HepG2 (cell line): ENCODE data around the gene CTIF. TPM values are rescaled to one million over a fixed set of nuclear protein-coding genes. Genes with fewer than 3 reads are reported as not detected.

ENCODE experiments used
- CAMTA2 ChIP-seq: sonication (generic); formaldehyde crosslinking; IDR thresholded peaks from 2 replicates; pipeline ENCODE4 v1.4.0; 2020; ENCODE audit warnings: mild to moderate bottlenecking, missing genetic modification reagents, borderline replicate concordance
- E2F2 ChIP-seq: sonication (generic); formaldehyde crosslinking; IDR thresholded peaks from 2 replicates; pipeline ENCODE4 v1.4.0; 2020; ENCODE audit warnings: missing genetic modification reagents, borderline replicate concordance
- FOXA3 ChIP-seq: IDR thresholded peaks from 2 replicates; pipeline ENCODE4 v1.6.1; 2016; ENCODE audit warnings: missing genetic modification reagents, missing compliant biosample characterization
- FOXM1 ChIP-seq: sonication (generic); formaldehyde crosslinking; IDR thresholded peaks from 2 replicates; pipeline ENCODE4 v1.5.0; 2020; ENCODE audit warnings: missing genetic modification reagents
- FOXP4 ChIP-seq: sonication (generic); formaldehyde crosslinking; IDR thresholded peaks from 2 replicates; pipeline ENCODE4 v1.4.0; 2020; ENCODE audit warnings: missing genetic modification reagents
- GATAD1 ChIP-seq: IDR thresholded peaks from 2 replicates; pipeline ENCODE4 v1.6.1; 2016; ENCODE audit warnings: missing genetic modification reagents, missing compliant biosample characterization
- HNF4A ChIP-seq: sonication (generic); formaldehyde crosslinking; IDR thresholded peaks from 2 replicates; pipeline ENCODE4 v1.4.0; 2020; ENCODE audit warnings: missing genetic modification reagents
- KMT2A ChIP-seq: sonication (generic); formaldehyde crosslinking; IDR thresholded peaks from 2 replicates; pipeline ENCODE4 v1.4.0; 2020; ENCODE audit warnings: missing genetic modification reagents
- MIXL1 ChIP-seq: IDR thresholded peaks from 2 replicates; pipeline ENCODE4 v1.6.1; 2016
- MYC ChIP-seq: sonication (generic); formaldehyde crosslinking; IDR thresholded peaks from 2 replicates; pipeline ENCODE4 v1.9.0; 2021; ENCODE audit warnings: missing genetic modification reagents, borderline replicate concordance
- NAIF1 ChIP-seq: sonication (generic); formaldehyde crosslinking; IDR thresholded peaks from 2 replicates; pipeline ENCODE4 v1.5.0; 2020; ENCODE audit warnings: mild to moderate bottlenecking, missing genetic modification reagents, borderline replicate concordance
- NCOR1 ChIP-seq: fragments of 200-600 bp; sonication (generic); IDR thresholded peaks from 2 replicates; pipeline ENCODE4 v1.7.0; 2017; ENCODE audit warnings: antibody characterized with exemption, low read length, borderline replicate concordance
- PHF8 ChIP-seq: sonication (generic); formaldehyde crosslinking; IDR thresholded peaks from 2 replicates; pipeline ENCODE4 v1.5.0; 2020; ENCODE audit warnings: missing genetic modification reagents
- PLRG1 ChIP-seq: fragments of 450-650 bp; conservative IDR thresholded peaks from 2 replicates; pipeline ENCODE4 v1.6.1; 2016
- POLR2G ChIP-seq: fragments of 200-400 bp; formaldehyde crosslinking; IDR thresholded peaks from 2 replicates; pipeline ENCODE4 v1.6.1; 2018; ENCODE audit warnings: mild to moderate bottlenecking, low read depth, low read length, moderate library complexity
- SALL1 ChIP-seq: sonication (generic); formaldehyde crosslinking; IDR thresholded peaks from 2 replicates; pipeline ENCODE4 v1.8.0; 2022; ENCODE audit warnings: mild to moderate bottlenecking, missing genetic modification reagents
- SIX4 ChIP-seq: sonication (generic); formaldehyde crosslinking; IDR thresholded peaks from 2 replicates; pipeline ENCODE4 v1.4.0; 2020; ENCODE audit warnings: missing genetic modification reagents
- TBL1XR1 ChIP-seq: fragments of 150-350 bp; IDR thresholded peaks from 2 replicates; pipeline ENCODE4 v1.6.1; 2014; ENCODE audit warnings: borderline replicate concordance, low read length; ENCODE audit not compliant: partially characterized antibody
- THRA ChIP-seq: sonication (generic); formaldehyde crosslinking; IDR thresholded peaks from 2 replicates; pipeline ENCODE4 v1.4.0; 2020; ENCODE audit warnings: missing genetic modification reagents, borderline replicate concordance
- ZBTB42 ChIP-seq: sonication (generic); formaldehyde crosslinking; IDR thresholded peaks from 2 replicates; pipeline ENCODE4 v1.5.0; 2020; ENCODE audit warnings: mild to moderate bottlenecking, missing genetic modification reagents
- ZNF24 ChIP-seq: fragments of 450-650 bp; IDR thresholded peaks from 2 replicates; pipeline ENCODE4 v1.6.1; 2017; ENCODE audit warnings: antibody characterized with exemption, mild to moderate bottlenecking
- ZNF430 ChIP-seq: sonication (generic); formaldehyde crosslinking; IDR thresholded peaks from 2 replicates; pipeline ENCODE4 v1.9.0; 2021; ENCODE audit warnings: mild to moderate bottlenecking, missing genetic modification reagents
- ZNF710 ChIP-seq: sonication (generic); formaldehyde crosslinking; IDR thresholded peaks from 2 replicates; pipeline ENCODE4 v1.5.0; 2020; ENCODE audit warnings: mild to moderate bottlenecking, missing genetic modification reagents, borderline replicate concordance
- ZNF724P ChIP-seq: sonication (generic); formaldehyde crosslinking; IDR thresholded peaks from 2 replicates; pipeline ENCODE4 v1.8.0; 2022; ENCODE audit warnings: missing genetic modification reagents, borderline replicate concordance
- ZSCAN21 ChIP-seq: sonication (generic); formaldehyde crosslinking; IDR thresholded peaks from 2 replicates; pipeline ENCODE4 v1.8.0; 2022; ENCODE audit warnings: mild to moderate bottlenecking, missing genetic modification reagents, moderate library complexity, borderline replicate concordance
- ZSCAN22 ChIP-seq: sonication (generic); formaldehyde crosslinking; IDR thresholded peaks from 2 replicates; pipeline ENCODE4 v1.4.0; 2020; ENCODE audit warnings: mild to moderate bottlenecking, missing genetic modification reagents
- polyA plus RNA-seq, 8 experiments: library from polyadenylated mRNA; depleted of rRNA in 3 of 8; stranded (reverse) in 7 of 8; unstranded in 1 of 8; fragments of >200 nt; fragmentation: Illumina TruSeq in 4 of 8; extraction: Trizol in 4 of 8; gene quantifications; 2 replicates each; pipeline versions ENCODE4 v1.2.1 to v1.2.3, GENCODE V29; 2011 to 2016; ENCODE audit warnings: low read depth in 4 of 8, missing spikeins in 1 of 8, mixed read lengths in 1 of 8; ENCODE audit not compliant: insufficient read depth in 1 of 8
- total RNA-seq, 5 experiments: library from RNA; depleted of rRNA; stranded (reverse); fragments of >200 nt; fragmentation: Illumina TruSeq; extraction: Trizol; gene quantifications; 2 replicates each; pipeline ENCODE4 v1.2.3, GENCODE V29; 2016; ENCODE audit warnings: low read depth in 1 of 5

CTIF gene
- total and polyA plus RNA-seq, 2 of the 13 experiments (the other 11 are each of a cell fraction or from before 2014, with no cell fraction given), result 18.2 to 28.0 TPM

GRCh38 chr18:48541026-48541746, 2.4 kb downstream of the CTIF start (continued):
- TF ChIP-seq FOXP4 (no peak), PHF8 (peak; percentile 41; the same call in 1 of the 2 replicates), PLRG1 (no peak), ZBTB42 (CRISPR knock-in tag) (no peak), SIX4 (CRISPR knock-in tag) (no peak), POLR2G (peak; percentile 61), CAMTA2 (CRISPR knock-in tag) (no peak), MYC (CRISPR knock-in tag) (peak; percentile 4; the same call in 1 of the 2 replicates), ZNF724P (CRISPR knock-in tag) (no peak), MIXL1 (CRISPR knock-in tag) (no peak), E2F2 (CRISPR knock-in tag) (no peak), FOXA3 (no peak), ZSCAN21 (CRISPR knock-in tag) (no peak), NAIF1 (CRISPR knock-in tag) (no peak), ZNF430 (CRISPR knock-in tag) (no peak), HNF4A (CRISPR knock-in tag) (no peak), KMT2A (CRISPR knock-in tag) (peak; percentile 77), NCOR1 (no peak), SALL1 (CRISPR knock-in tag) (no peak), ZNF710 (CRISPR knock-in tag) (no peak), THRA (CRISPR knock-in tag) (no peak), ZNF24 (no peak), TBL1XR1 (no peak), FOXM1 (CRISPR knock-in tag) (no peak), GATAD1 (CRISPR knock-in tag) (no peak), ZSCAN22 (CRISPR knock-in tag) (no peak)
